Measurements from ENCODE around the gene MED23. TPM values are rescaled to one million over a fixed set of nuclear protein-coding genes. Genes with fewer than 3 reads are reported as not detected.

MED23 gene
- total RNA-seq, 1 donor = 34.7 TPM

- no peak overlapping the region for H3K4me3 ChIP-seq (ENCODE audit: low read depth, low read length)
- no peak for DNase-seq (ENCODE audit: low read depth)
- TF ChIP-seq CTCF (IDR thresholded peaks at IDR 0.05; ENCODE audit: insufficient read depth, low read length) = no peak
These were observed 103.2 kb downstream of the MED23 start for GRCh38 chr6:131524695-131525336.

GRCh38 chr6:131523988-131524673 is 103.9 kb downstream of the MED23 start:
- TF ChIP-seq CTCF (IDR thresholded peaks at IDR 0.05; ENCODE audit: insufficient read depth, low read length) = no peak
- H3K4me3 ChIP-seq (ENCODE audit: low read depth, low read length) = no peak overlapping the region
- DNase-seq (ENCODE audit: low read depth) = no peak

Small RNAs within 50 kb of the gene (small RNA-seq; reads per million reads assigned to genes)
- gene RNU4-18P = not detected

Other genes starting within 250 kb of the MED23 start
- gene ARG1, start 55.0 kb downstream of the MED23 start, total RNA-seq (ENCODE audit: low replicate concordance) = not detected in 2 replicates
- not detected in 2 replicates for gene ENPP3, start 9.1 kb upstream of the MED23 start, total RNA-seq (ENCODE audit: low replicate concordance)
- 0.45 TPM in 1 of 2 replicates, not detected in the other for gene OR2A4, start 73.2 kb upstream of the MED23 start, total RNA-seq (ENCODE audit: low replicate concordance)
- not detected in 2 replicates for gene CTAGE9, start 82.8 kb upstream of the MED23 start, total RNA-seq (ENCODE audit: low replicate concordance)
- 5.6 and 7.4 TPM in 2 replicates for gene ENPP1, start 179.8 kb upstream of the MED23 start, total RNA-seq (ENCODE audit: low replicate concordance)